GM19455 (cell line): ENCODE data around the gene PCDHGC5.

ENCODE experiments used
- ATAC-seq: cut with Tn5 transposase; IDR thresholded peaks from one replicate; pipeline ENCODE4 v1.9.1; 2021; ENCODE audit not compliant: unreplicated experiment

PCDHGC5 gene

GRCh38 chr5:141490271-141490670 lies 1.4 kb downstream of the PCDHGC5 start:
- no peak for ATAC-seq

GRCh38 chr5:141490771-141491170 lies 1.9 kb downstream of the PCDHGC5 start:
- ATAC-seq = no peak

- no peak for ATAC-seq
These were observed 2.7 kb downstream of the PCDHGC5 start for GRCh38 chr5:141491323-141492167.

GRCh38 chr5:141492168-141492885 lies 3.4 kb downstream of the PCDHGC5 start:
- ATAC-seq = no peak

GRCh38 chr5:141493500-141494422 lies 4.9 kb downstream of the PCDHGC5 start:
- ATAC-seq = no peak

GRCh38 chr5:141494761-141495452 lies 6.0 kb downstream of the PCDHGC5 start:
- no peak for ATAC-seq

GRCh38 chr5:141495453-141495811 lies 6.6 kb downstream of the PCDHGC5 start:
- no peak for ATAC-seq

GRCh38 chr5:141496038-141496437 lies 7.2 kb downstream of the PCDHGC5 start:
- ATAC-seq = no peak

GRCh38 chr5:141501761-141502160 lies 12.9 kb downstream of the PCDHGC5 start:
- ATAC-seq = no peak

- ATAC-seq = no peak
These were observed 14.8 kb downstream of the PCDHGC5 start for GRCh38 chr5:141503681-141504080.

GRCh38 chr5:141504216-141504615 lies 15.3 kb downstream of the PCDHGC5 start:
- no peak for ATAC-seq

- no peak for ATAC-seq
These were observed 17.7 kb downstream of the PCDHGC5 start for GRCh38 chr5:141506381-141507155.

GRCh38 chr5:141507387-141508091 lies 18.7 kb downstream of the PCDHGC5 start:
- ATAC-seq = peak; percentile 29

GRCh38 chr5:141508440-141508797 lies 19.5 kb downstream of the PCDHGC5 start:
- no peak for ATAC-seq

- no peak for ATAC-seq
These were observed 20.1 kb downstream of the PCDHGC5 start for GRCh38 chr5:141508798-141509611.

- ATAC-seq = no peak
These were observed 21.3 kb downstream of the PCDHGC5 start for GRCh38 chr5:141510160-141510559.

- peak; percentile 30 for ATAC-seq
These were observed 22.1 kb downstream of the PCDHGC5 start for GRCh38 chr5:141510850-141511601.
